Measurements from ENCODE around the gene TMPRSS15. TPM values are rescaled to one million over a fixed set of nuclear protein-coding genes. Genes with fewer than 3 reads are reported as not detected.

TMPRSS15 gene
- total RNA-seq, 4 donors from 2014 or later = not detected

- DNase-seq (ENCODE audit: low spot score in 2 of 2) = no peak
- TF ChIP-seq, protein P1, sequence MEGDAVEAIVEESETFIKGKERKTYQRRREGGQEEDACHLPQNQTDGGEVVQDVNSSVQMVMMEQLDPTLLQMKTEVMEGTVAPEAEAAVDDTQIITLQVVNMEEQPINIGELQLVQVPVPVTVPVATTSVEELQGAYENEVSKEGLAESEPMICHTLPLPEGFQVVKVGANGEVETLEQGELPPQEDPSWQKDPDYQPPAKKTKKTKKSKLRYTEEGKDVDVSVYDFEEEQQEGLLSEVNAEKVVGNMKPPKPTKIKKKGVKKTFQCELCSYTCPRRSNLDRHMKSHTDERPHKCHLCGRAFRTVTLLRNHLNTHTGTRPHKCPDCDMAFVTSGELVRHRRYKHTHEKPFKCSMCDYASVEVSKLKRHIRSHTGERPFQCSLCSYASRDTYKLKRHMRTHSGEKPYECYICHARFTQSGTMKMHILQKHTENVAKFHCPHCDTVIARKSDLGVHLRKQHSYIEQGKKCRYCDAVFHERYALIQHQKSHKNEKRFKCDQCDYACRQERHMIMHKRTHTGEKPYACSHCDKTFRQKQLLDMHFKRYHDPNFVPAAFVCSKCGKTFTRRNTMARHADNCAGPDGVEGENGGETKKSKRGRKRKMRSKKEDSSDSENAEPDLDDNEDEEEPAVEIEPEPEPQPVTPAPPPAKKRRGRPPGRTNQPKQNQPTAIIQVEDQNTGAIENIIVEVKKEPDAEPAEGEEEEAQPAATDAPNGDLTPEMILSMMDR (IDR thresholded peaks at IDR 0.05) = no peak
- TF ChIP-seq POLR2A (IDR thresholded peaks at IDR 0.05) = no peak
- H3K4me3 ChIP-seq (ENCODE audit: low read depth, poor library complexity, severe bottlenecking) = no peak overlapping the region
- intact Hi-C loops (cut with DNase I; ENCODE audit: low total_unique reads) = no loop called here
- 76 to 83% methylated on average over 4 of the region's 4 CpGs for WGBS, 2 donors
These were observed 63.1 kb downstream of the TMPRSS15 start for GRCh38 chr21:18340387-18340942.

GRCh38 chr21:18335651-18336236 is 67.8 kb downstream of the TMPRSS15 start:
- no peak for DNase-seq (ENCODE audit: low spot score in 2 of 2)
- WGBS, 2 donors = 79 to 80% methylated on average over 1 of the region's 1 CpG
- intact Hi-C loops (cut with DNase I; ENCODE audit: low total_unique reads) = no loop called here

GRCh38 chr21:18334066-18334465 is 69.5 kb downstream of the TMPRSS15 start:
- intact Hi-C loops (cut with DNase I; ENCODE audit: low total_unique reads) = no loop called here
- no peak overlapping the region for H3K4me3 ChIP-seq (ENCODE audit: low read depth, poor library complexity, severe bottlenecking)
- WGBS, 2 donors = 84 to 93% methylated on average over 1 of the region's 1 CpG
- no peak for TF ChIP-seq POLR2A (IDR thresholded peaks at IDR 0.05)
- TF ChIP-seq, protein P1 (IDR thresholded peaks at IDR 0.05) = no peak
- DNase-seq (ENCODE audit: low spot score in 2 of 2) = no peak

More at GRCh38 chr21:18335651-18336236, 67.8 kb downstream of the TMPRSS15 start:
- no peak overlapping the region for H3K4me3 ChIP-seq (ENCODE audit: low read depth, poor library complexity, severe bottlenecking)
- no peak for TF ChIP-seq POLR2A (IDR thresholded peaks at IDR 0.05)
- TF ChIP-seq, protein P1 (IDR thresholded peaks at IDR 0.05) = no peak

GRCh38 chr21:18318156-18318555 is 85.4 kb downstream of the TMPRSS15 start:
- DNase-seq (ENCODE audit: low spot score in 2 of 2) = no peak
- H3K4me3 ChIP-seq (ENCODE audit: low read depth, poor library complexity, severe bottlenecking) = no peak overlapping the region
- TF ChIP-seq, protein P1 (IDR thresholded peaks at IDR 0.05) = no peak
- TF ChIP-seq POLR2A (IDR thresholded peaks at IDR 0.05) = no peak
- WGBS, 2 donors = 55 to 58% methylated on average over 3 of the region's 3 CpGs
- intact Hi-C loops (cut with DNase I; ENCODE audit: low total_unique reads) = no loop called here

DNA sequence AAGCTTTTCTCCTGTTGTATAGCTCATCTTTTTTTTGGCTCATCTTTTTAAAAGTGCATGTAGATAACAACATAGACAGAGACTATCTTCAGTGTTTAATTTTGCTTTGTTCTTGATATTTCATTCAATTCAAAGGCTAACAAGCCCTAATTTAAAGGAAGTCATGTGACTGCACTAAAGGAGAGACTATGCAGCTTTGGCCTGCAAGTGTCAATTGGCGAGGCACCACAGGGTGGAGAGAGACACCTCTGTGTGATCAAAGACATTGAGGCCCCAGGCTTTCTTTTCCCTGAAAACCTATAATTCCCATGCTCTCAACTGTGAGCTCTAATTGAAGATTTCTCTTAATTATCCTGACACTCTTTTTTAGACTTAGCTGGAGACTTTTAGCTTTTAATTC is 105.4 kb downstream of the TMPRSS15 start:
- no peak for DNase-seq (ENCODE audit: low spot score in 2 of 2)
- TF ChIP-seq, protein P1 (IDR thresholded peaks at IDR 0.05) = no peak
- TF ChIP-seq POLR2A (IDR thresholded peaks at IDR 0.05) = no peak
- intact Hi-C loops (cut with DNase I; ENCODE audit: low total_unique reads) = no loop called here
- H3K4me3 ChIP-seq (ENCODE audit: low read depth, poor library complexity, severe bottlenecking) = no peak overlapping the region
- 45 to 50% methylated on average over 1 of the region's 1 CpG for WGBS, 2 donors

GRCh38 chr21:18294100-18294499 is 109.5 kb downstream of the TMPRSS15 start:
- no peak for DNase-seq (ENCODE audit: low spot score in 2 of 2)
- TF ChIP-seq, protein P1 (IDR thresholded peaks at IDR 0.05) = no peak
- no peak for TF ChIP-seq POLR2A (IDR thresholded peaks at IDR 0.05)
- intact Hi-C loops (cut with DNase I; ENCODE audit: low total_unique reads) = no loop called here
- no peak overlapping the region for H3K4me3 ChIP-seq (ENCODE audit: low read depth, poor library complexity, severe bottlenecking)
- WGBS, 2 donors = 82 to 83% methylated on average over 9 of the region's 9 CpGs
